ENCODE results near the gene DPF1.

DPF1 gene

GRCh38 chr19:38164526-38164925, 59.5 kb downstream of the DPF1 start:
- Histone ChIP-seq H3K9me3 (ENCODE audit: low read depth, low read length) (0 out of 2 replicates have a peak, but pooled peaks cover 4% of the 10 kb centered on the region), H3K4me3 (no peak overlapping the region), H3K36me3 (ENCODE audit: insufficient read depth, low read length) (no peaks in the 10 kb centered on the region; the same call in 1 of the 2 replicates), H3K9ac (ENCODE audit: insufficient read length) (no peak overlapping the region), H3K27ac (no peak overlapping the region)
- DNase-seq (ENCODE audit: low read depth, low spot score) = no peak
- TF ChIP-seq FOXP2 (optimal IDR thresholded peaks at IDR 0.05; ENCODE audit: control extremely low read depth, extremely low read length, insufficient read depth) = no peak
- TF ChIP-seq POLR2AphosphoS5 (IDR thresholded peaks at IDR 0.05; ENCODE audit: borderline replicate concordance, low read depth, low read length) = no peak
- no peak for TF ChIP-seq EZH2 (IDR thresholded peaks at IDR 0.05)

DNA sequence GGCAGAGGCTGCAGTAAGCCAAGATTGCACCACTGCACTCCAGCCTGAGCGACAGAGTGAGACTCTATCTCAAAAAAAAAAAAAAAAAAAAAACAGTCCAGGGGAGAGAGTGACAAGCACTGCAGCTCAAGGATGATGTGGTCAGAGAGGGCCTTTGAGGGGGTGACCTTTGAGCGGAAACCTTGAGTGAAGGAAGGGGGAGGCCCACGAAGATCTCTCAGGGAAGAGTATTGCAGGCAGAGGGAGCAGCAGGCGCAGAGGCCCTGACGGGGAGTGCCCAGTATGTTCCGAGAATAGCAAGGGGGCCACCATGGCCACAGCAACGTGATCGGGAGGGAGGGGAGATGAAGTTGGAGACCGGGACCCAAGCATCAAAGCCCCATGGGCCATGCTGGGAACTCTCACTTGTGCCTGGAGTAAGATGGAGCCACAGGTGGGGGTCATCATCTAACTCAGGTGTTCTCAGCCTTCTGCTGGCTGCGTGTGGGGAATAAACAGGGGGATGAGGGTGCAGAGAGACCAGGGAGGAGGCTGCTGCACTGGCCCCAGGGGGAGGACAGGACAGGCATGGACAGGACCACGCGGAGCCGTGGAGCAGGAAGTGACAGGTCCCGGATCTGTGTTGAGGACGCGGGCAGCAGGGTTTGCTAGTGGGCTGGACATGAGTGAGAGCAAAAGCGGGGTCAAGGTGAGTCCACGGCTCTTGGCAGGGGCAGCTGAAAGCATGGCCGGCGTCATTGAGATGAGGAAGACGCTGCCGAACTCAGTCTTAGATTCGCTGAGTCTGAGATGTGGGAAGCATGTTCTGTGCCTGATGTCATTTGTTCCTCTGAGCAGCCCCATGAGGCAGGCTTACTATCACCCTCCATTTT, 60.4 kb downstream of the DPF1 start:
- no peaks in the 10 kb centered on the region; the same call in 1 of the 2 replicates for H3K36me3 ChIP-seq (ENCODE audit: insufficient read depth, low read length)
- no peak overlapping the region for H3K27ac ChIP-seq
- TF ChIP-seq POLR2AphosphoS5 (IDR thresholded peaks at IDR 0.05; ENCODE audit: borderline replicate concordance, low read depth, low read length) (no peak), FOXP2 (optimal IDR thresholded peaks at IDR 0.05; ENCODE audit: control extremely low read depth, extremely low read length, insufficient read depth) (no peak), EZH2 (IDR thresholded peaks at IDR 0.05) (no peak)
- DNase-seq (ENCODE audit: low read depth, low spot score) = no peak
- H3K9ac ChIP-seq (ENCODE audit: insufficient read length) = no peak overlapping the region
- H3K4me3 ChIP-seq = no peak overlapping the region
- 0 out of 2 replicates have a peak, but pooled peaks cover 4% of the 10 kb centered on the region for H3K9me3 ChIP-seq (ENCODE audit: low read depth, low read length)

DNA sequence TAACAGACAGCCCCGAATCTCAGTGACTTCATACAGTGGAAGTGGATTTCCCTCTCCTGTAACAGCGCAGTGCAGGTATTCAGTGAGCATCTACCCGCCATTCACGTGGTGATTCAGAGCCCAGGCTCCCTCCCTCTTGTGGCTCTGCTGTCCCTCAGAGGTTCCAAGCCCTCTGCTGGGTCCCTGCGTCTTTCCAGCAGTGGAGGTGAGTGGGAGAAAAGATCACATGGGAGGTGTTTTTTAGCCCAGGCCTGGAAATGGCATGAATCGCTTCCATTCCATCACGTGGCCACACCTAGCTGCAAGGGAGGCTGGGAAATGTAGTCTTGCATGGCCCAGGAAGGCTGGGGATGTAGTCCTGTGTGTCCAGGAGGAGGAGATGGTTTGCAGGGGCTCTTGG, 61.4 kb downstream of the DPF1 start:
- no peak overlapping the region for H3K9ac ChIP-seq (ENCODE audit: insufficient read length)
- TF ChIP-seq EZH2 (IDR thresholded peaks at IDR 0.05) (no peak), FOXP2 (optimal IDR thresholded peaks at IDR 0.05; ENCODE audit: control extremely low read depth, extremely low read length, insufficient read depth) (no peak), POLR2AphosphoS5 (IDR thresholded peaks at IDR 0.05; ENCODE audit: borderline replicate concordance, low read depth, low read length) (no peak)
- 0 out of 2 replicates have a peak, but pooled peaks cover 4% of the 10 kb centered on the region for H3K9me3 ChIP-seq (ENCODE audit: low read depth, low read length)
- H3K36me3 ChIP-seq (ENCODE audit: insufficient read depth, low read length) = no peaks in the 10 kb centered on the region; the same call in 1 of the 2 replicates
- no peak for DNase-seq (ENCODE audit: low read depth, low spot score)
- no peak overlapping the region for H3K27ac ChIP-seq
- no peak overlapping the region for H3K4me3 ChIP-seq

DNA sequence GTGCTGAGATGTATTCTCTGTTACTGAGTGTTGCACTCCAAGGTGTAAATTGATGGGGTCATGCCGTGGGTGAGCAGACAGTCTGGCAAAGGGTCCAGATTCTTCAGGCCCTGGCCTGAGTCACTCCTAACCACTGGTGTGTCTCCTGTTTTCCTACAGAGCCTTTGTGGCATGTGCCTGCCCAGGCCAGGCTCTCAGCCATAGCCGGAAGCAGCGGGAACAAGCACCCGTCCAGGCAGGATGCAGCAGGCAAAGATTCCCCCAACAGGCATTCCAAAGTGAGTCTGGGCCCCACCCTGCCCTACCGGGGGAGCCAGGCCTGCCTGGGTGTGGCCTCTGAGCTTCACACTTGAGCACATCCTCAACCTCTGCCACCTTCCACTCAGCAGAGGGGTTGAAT, 61.9 kb downstream of the DPF1 start:
- H3K4me3 ChIP-seq = no peak overlapping the region
- H3K9me3 ChIP-seq (ENCODE audit: low read depth, low read length) = 0 out of 2 replicates have a peak, but pooled peaks cover 4% of the 10 kb centered on the region
- DNase-seq (ENCODE audit: low read depth, low spot score) = no peak
- H3K36me3 ChIP-seq (ENCODE audit: insufficient read depth, low read length) = no peaks in the 10 kb centered on the region; the same call in 1 of the 2 replicates
- TF ChIP-seq EZH2 (IDR thresholded peaks at IDR 0.05) = no peak
- TF ChIP-seq POLR2AphosphoS5 (IDR thresholded peaks at IDR 0.05; ENCODE audit: borderline replicate concordance, low read depth, low read length) = no peak
- no peak for TF ChIP-seq FOXP2 (optimal IDR thresholded peaks at IDR 0.05; ENCODE audit: control extremely low read depth, extremely low read length, insufficient read depth)
- H3K9ac ChIP-seq (ENCODE audit: insufficient read length) = no peak overlapping the region
- H3K27ac ChIP-seq = no peak overlapping the region

Measured in SK-N-MC (cell line).